ENCODE results near the gene LRRC23.

- TF ChIP-seq CTCF (conservative IDR thresholded peaks at IDR 0.05 in 1 of 2, IDR thresholded peaks at IDR 0.05 in 1 of 2; ENCODE audit: low read depth in 1 of 2, low read length in 2 of 2) (no peak), EZH2 (IDR thresholded peaks at IDR 0.05; ENCODE audit: low read length, missing control alignments) (no peak)
Measured at GRCh38 chr12:6946920-6947374, 42.3 kb downstream of the LRRC23 start.

Data from fibroblast of lung (primary cell).